H9 (cell line): ENCODE results near the gene C2CD4A. TPM values are rescaled to one million over a fixed set of nuclear protein-coding genes. Genes with fewer than 3 reads are reported as not detected.
A peak's percentile ranks its signal among the peaks of the same experiment; 100 is the strongest.

Experiments used
- DNase-seq: peaks from one replicate; pipeline ENCODE4 v3.0.0-alpha.2; 2017
- H2AFZ ChIP-seq: one replicate; pipeline ENCODE4 v1.6.1; 2013; ENCODE audit warnings: mild to moderate bottlenecking, low read length, control low read depth, moderate library complexity
- H2AK5ac ChIP-seq: 2 replicates; pipeline ENCODE4 v1.6.1; 2013; ENCODE audit warnings: low read length, control low read depth, mixed read lengths; ENCODE audit not compliant: insufficient read length
- H2BK120ac ChIP-seq: one replicate; pipeline ENCODE4 v1.6.1; 2013; ENCODE audit warnings: low read depth, mild to moderate bottlenecking, low read length, control low read depth, inconsistent platforms; ENCODE audit not compliant: poor library complexity, severe bottlenecking
- H2BK12ac ChIP-seq: 2 replicates; pipeline ENCODE4 v1.6.1; 2013; ENCODE audit warnings: low read length, control low read depth, mixed read lengths, low read depth; ENCODE audit not compliant: insufficient read length
- H2BK15ac ChIP-seq: 2 replicates; pipeline ENCODE4 v1.6.1; 2013; ENCODE audit warnings: low read depth, low read length, control low read depth
- H2BK20ac ChIP-seq: one replicate; pipeline ENCODE4 v1.6.1; 2013; ENCODE audit warnings: low read depth, mild to moderate bottlenecking, low read length, control low read depth, inconsistent platforms; ENCODE audit not compliant: poor library complexity, severe bottlenecking
- H2BK5ac ChIP-seq: 2 replicates; pipeline ENCODE4 v1.6.1; 2013; ENCODE audit warnings: low read length, control low read depth, mixed read lengths; ENCODE audit not compliant: insufficient read length
- H3K14ac ChIP-seq: 2 replicates; pipeline ENCODE4 v1.6.1; 2013; ENCODE audit warnings: low read length, control low read depth; ENCODE audit not compliant: insufficient read depth
- H3K18ac ChIP-seq: 2 replicates; pipeline ENCODE4 v1.6.1; 2013; ENCODE audit warnings: low read depth, mild to moderate bottlenecking, mixed read lengths, low read length, control low read depth; ENCODE audit not compliant: insufficient read length
- H3K23ac ChIP-seq: 2 replicates; pipeline ENCODE4 v1.6.1; 2013; ENCODE audit warnings: low read length, control low read depth, mixed read lengths, low read depth; ENCODE audit not compliant: insufficient read length
- H3K23me2 ChIP-seq: 2 replicates; pipeline ENCODE4 v1.6.1; 2013; ENCODE audit warnings: low read depth, mild to moderate bottlenecking, mixed read lengths, low read length, control low read depth; ENCODE audit not compliant: insufficient read length, poor library complexity, severe bottlenecking
- H3K27ac ChIP-seq: 2 replicates; pipeline ENCODE4 v1.5.1; 2013; ENCODE audit warnings: low read length, control low read depth, mixed read lengths, low read depth; ENCODE audit not compliant: insufficient read length
- H3K27me3 ChIP-seq: 2 replicates; pipeline ENCODE4 v1.6.1; 2013; ENCODE audit warnings: low read length, control low read depth, inconsistent platforms; ENCODE audit not compliant: insufficient read depth
- H3K4ac ChIP-seq: 2 replicates; pipeline ENCODE4 v1.6.1; 2013; ENCODE audit warnings: low read depth, mild to moderate bottlenecking, control low read depth, inconsistent platforms, low read length, moderate library complexity
- H3K4me1 ChIP-seq: 2 replicates; pipeline ENCODE4 v1.6.1; 2013; ENCODE audit warnings: low read length, control low read depth, inconsistent platforms; ENCODE audit not compliant: insufficient read depth
- H3K4me2 ChIP-seq: 2 replicates; pipeline ENCODE4 v1.6.1; 2013; ENCODE audit warnings: low read length, control low read depth, mixed read lengths; ENCODE audit not compliant: insufficient read length, insufficient read depth
- H3K56ac ChIP-seq: 2 replicates; pipeline ENCODE4 v1.6.1; 2013; ENCODE audit warnings: low read depth, mild to moderate bottlenecking, mixed read lengths, low read length, control low read depth; ENCODE audit not compliant: insufficient read length
- H3K79me1 ChIP-seq: 2 replicates; pipeline ENCODE4 v1.6.1; 2013; ENCODE audit warnings: low read depth, mild to moderate bottlenecking, moderate library complexity, low read length, control low read depth, inconsistent platforms; ENCODE audit not compliant: insufficient read depth, poor library complexity, severe bottlenecking
- H3K79me2 ChIP-seq: 2 replicates; pipeline ENCODE4 v1.6.1; 2013; ENCODE audit warnings: low read length, control low read depth, inconsistent platforms; ENCODE audit not compliant: insufficient read depth
- H3K9ac ChIP-seq: 2 replicates; pipeline ENCODE4 v1.6.1; 2013; ENCODE audit warnings: low read length, control low read depth, mixed read lengths; ENCODE audit not compliant: insufficient read length; ENCODE audit errors: extremely low read depth
- H3K9me3 ChIP-seq: one replicate; pipeline ENCODE4 v1.6.1; 2013; ENCODE audit warnings: low read depth, low read length, inconsistent platforms; ENCODE audit not compliant: control insufficient read depth
- H3T11ph ChIP-seq: one replicate; pipeline ENCODE4 v1.6.1; 2013; ENCODE audit warnings: mild to moderate bottlenecking, low read length, control low read depth, inconsistent platforms
- H4K20me1 ChIP-seq: one replicate; pipeline ENCODE4 v1.6.1; 2013; ENCODE audit not compliant: control insufficient read depth, insufficient read length, insufficient read depth
- H4K5ac ChIP-seq: 2 replicates; pipeline ENCODE4 v1.6.1; 2013; ENCODE audit warnings: low read depth, mild to moderate bottlenecking, mixed read lengths, low read length, control low read depth; ENCODE audit not compliant: insufficient read length
- H4K8ac ChIP-seq: replicated peaks from 2 replicates; pipeline ENCODE4 v1.6.1; 2013; ENCODE audit warnings: low read length, control low read depth, mixed read lengths, low read depth; ENCODE audit not compliant: insufficient read length
- H4K91ac ChIP-seq: 2 replicates; pipeline ENCODE4 v1.6.1; 2013; ENCODE audit warnings: low read depth, mild to moderate bottlenecking, moderate library complexity, mixed read lengths, low read length, control low read depth; ENCODE audit not compliant: insufficient read length
- H3K27ac Mint-ChIP-seq, 3 experiments: 2 replicates in 2 of 3; 3 replicates in 1 of 3; pipeline ENCODE4 v1.8.0; 2020 to 2021; ENCODE audit warnings: mixed read lengths in 3 of 3, mild to moderate bottlenecking in 1 of 3, moderate library complexity in 1 of 3
- H3K27me3 Mint-ChIP-seq: 2 replicates; pipeline ENCODE4 v1.8.0; 2021; ENCODE audit warnings: low read depth, mild to moderate bottlenecking, moderate library complexity, mixed read lengths
- H3K36me3 Mint-ChIP-seq, 3 experiments: 2 replicates in 2 of 3; 3 replicates in 1 of 3; pipeline ENCODE4 v1.8.0; 2020 to 2021; ENCODE audit warnings: low read depth in 3 of 3, mixed read lengths in 3 of 3; ENCODE audit not compliant: insufficient read depth in 1 of 3
- H3K4me1 Mint-ChIP-seq, 2 experiments: 2 replicates each; pipeline ENCODE4 v1.8.0; 2020; ENCODE audit warnings: mixed read lengths in 2 of 2
- H3K4me3 Mint-ChIP-seq, 2 experiments: 2 replicates in 1 of 2; 3 replicates in 1 of 2; pipeline ENCODE4 v1.8.0; 2020 to 2021; ENCODE audit warnings: mild to moderate bottlenecking in 2 of 2, mixed read lengths in 2 of 2, moderate library complexity in 1 of 2
- H3K9me3 Mint-ChIP-seq, 2 experiments: 2 replicates in 1 of 2; 3 replicates in 1 of 2; pipeline ENCODE4 v1.8.0; 2020; ENCODE audit warnings: mild to moderate bottlenecking in 2 of 2, mixed read lengths in 2 of 2, moderate library complexity in 1 of 2
- WGBS: extraction: QIAGEN DNeasy Blood & Tissue Kit; methylation state at CpG from one replicate; pipeline ENCODE4 v1.1.7; 2013; ENCODE audit warnings: missing lambda C conversion rate, low lambda C conversion rate, mixed read lengths; ENCODE audit not compliant: insufficient read length; ENCODE audit errors: extremely low coverage; 5-methylcytosine and 5-hydroxymethylcytosine counted together
- total RNA-seq: library from RNA; stranded (reverse); gene quantifications from 2 replicates; pipeline ENCODE4 v1.2.1, GENCODE V29; 2021
- TF ChIP-seq, protein P1 (sequence below): fragments of 200-600 bp; sonication (generic); conservative IDR thresholded peaks from 3 replicates; pipeline ENCODE4 v1.8.0; 2021; ENCODE audit warnings: antibody characterized with exemption, mild to moderate bottlenecking

The C2CD4A gene
- total RNA-seq, 1 experiment from 2014 or later, result not detected

DNA sequence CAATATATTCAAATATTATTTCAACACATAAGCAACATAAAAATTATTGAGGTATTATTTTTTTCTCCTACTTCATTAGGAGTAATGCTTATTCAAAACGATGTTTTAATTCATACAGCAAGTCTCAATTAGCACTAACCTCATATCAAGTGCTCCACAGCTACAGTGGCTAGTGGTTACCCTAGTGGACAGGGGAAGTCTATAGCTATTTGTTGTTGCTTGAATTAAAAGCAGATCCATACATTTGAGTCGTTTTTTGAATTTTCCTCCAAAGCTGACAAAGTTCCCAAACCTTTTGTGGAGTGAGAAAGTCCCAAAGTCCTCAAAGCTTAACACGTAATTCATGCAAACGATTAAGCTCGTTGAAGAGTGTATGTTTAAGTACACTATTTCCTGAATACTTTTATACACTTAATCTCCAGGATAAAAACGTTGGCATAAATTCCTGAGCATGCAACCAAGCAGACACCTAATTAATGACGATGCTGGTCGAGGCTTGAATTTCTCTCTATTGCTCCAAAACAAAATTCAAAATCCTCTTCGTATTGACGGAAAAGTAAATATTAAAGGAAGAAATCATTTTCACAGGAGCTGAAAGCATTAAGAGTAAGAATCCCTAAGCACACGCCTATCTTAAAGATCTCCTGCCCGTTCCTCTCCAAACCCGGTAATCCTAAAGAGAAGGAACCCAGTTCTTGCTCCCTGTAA is 7.5 kb upstream of the C2CD4A start:
- no peak overlapping the region for H3K27ac ChIP-seq
- H4K91ac ChIP-seq, result no peak overlapping the region
- no peaks in the 10 kb centered on the region for H4K20me1 ChIP-seq
- H4K8ac ChIP-seq, result no peak overlapping the region
- H3K9me3 ChIP-seq, result no peaks in the 10 kb centered on the region
- H3K14ac ChIP-seq, result no peak overlapping the region
- no peak overlapping the region for H3K18ac ChIP-seq
- H3K4ac ChIP-seq, result no peak overlapping the region
- H3K79me2 ChIP-seq, result no peaks in the 10 kb centered on the region
- H4K5ac ChIP-seq, result no peak overlapping the region
- TF ChIP-seq, protein P1, sequence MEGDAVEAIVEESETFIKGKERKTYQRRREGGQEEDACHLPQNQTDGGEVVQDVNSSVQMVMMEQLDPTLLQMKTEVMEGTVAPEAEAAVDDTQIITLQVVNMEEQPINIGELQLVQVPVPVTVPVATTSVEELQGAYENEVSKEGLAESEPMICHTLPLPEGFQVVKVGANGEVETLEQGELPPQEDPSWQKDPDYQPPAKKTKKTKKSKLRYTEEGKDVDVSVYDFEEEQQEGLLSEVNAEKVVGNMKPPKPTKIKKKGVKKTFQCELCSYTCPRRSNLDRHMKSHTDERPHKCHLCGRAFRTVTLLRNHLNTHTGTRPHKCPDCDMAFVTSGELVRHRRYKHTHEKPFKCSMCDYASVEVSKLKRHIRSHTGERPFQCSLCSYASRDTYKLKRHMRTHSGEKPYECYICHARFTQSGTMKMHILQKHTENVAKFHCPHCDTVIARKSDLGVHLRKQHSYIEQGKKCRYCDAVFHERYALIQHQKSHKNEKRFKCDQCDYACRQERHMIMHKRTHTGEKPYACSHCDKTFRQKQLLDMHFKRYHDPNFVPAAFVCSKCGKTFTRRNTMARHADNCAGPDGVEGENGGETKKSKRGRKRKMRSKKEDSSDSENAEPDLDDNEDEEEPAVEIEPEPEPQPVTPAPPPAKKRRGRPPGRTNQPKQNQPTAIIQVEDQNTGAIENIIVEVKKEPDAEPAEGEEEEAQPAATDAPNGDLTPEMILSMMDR, result peak; percentile 20; the same call in 1 of the 3 replicates
- Mint-ChIP-seq H3K27ac (peak overlapping the region in 1 of 3 experiments; percentile 30; a peak in 1 of 7 replicates), H3K4me1 (peaks cover 4 to 10% of the 10 kb centered on the region in 2 experiments), H3K4me3 (peak overlapping the region; percentile 84 to 87), H3K27me3 (peaks cover 44% of the 10 kb centered on the region), H3K9me3 (no peaks in the 10 kb centered on the region), H3K36me3 (no peaks in the 10 kb centered on the region)
- no peak overlapping the region for H2BK20ac ChIP-seq
- no peak overlapping the region for H3K23ac ChIP-seq
- H2BK5ac ChIP-seq, result no peak overlapping the region
- no peaks in the 10 kb centered on the region for H3K4me1 ChIP-seq
- no peaks in the 10 kb centered on the region; the same call in 1 of the 2 replicates for H3K27me3 ChIP-seq
- H2AFZ ChIP-seq, result no peak overlapping the region
- peak overlapping the region; percentile 17 for H3K9ac ChIP-seq
- no peak overlapping the region for H3K56ac ChIP-seq
- H2BK12ac ChIP-seq, result no peak overlapping the region
- H2AK5ac ChIP-seq, result no peak overlapping the region
- peak overlapping the region; percentile 68 for H3K4me2 ChIP-seq
- peaks cover 5% of the 10 kb centered on the region for H3K23me2 ChIP-seq
- no peak overlapping the region for H2BK120ac ChIP-seq
- no CpG with 5 or more reads among the region's 13 CpGs for WGBS
- H2BK15ac ChIP-seq, result no peak overlapping the region
- no peak for DNase-seq
- H3K79me1 ChIP-seq, result no peaks in the 10 kb centered on the region
- no peak overlapping the region for H3T11ph ChIP-seq
